Ishikawa (cell line): ENCODE results near the gene PCNX4.
A peak's percentile ranks its signal among the peaks of the same experiment; 100 is the strongest.

Source experiments
- CEBPB ChIP-seq: IDR thresholded peaks from 2 replicates; pipeline ENCODE4 v1.6.1; 2012
- CREB1 ChIP-seq: IDR thresholded peaks from 2 replicates; pipeline ENCODE4 v1.6.1; 2012; ENCODE audit warnings: low read depth
- EGR1 ChIP-seq: IDR thresholded peaks from 2 replicates; pipeline ENCODE4 v1.6.1; 2012
- EP300 ChIP-seq: IDR thresholded peaks from 2 replicates; pipeline ENCODE4 v1.6.1; 2012; ENCODE audit warnings: borderline replicate concordance
- FOXM1 ChIP-seq: IDR thresholded peaks from 2 replicates; pipeline ENCODE4 v1.6.1; 2012; ENCODE audit warnings: low read depth, borderline replicate concordance
- MAX ChIP-seq: IDR thresholded peaks from 2 replicates; pipeline ENCODE4 v1.6.1; 2012
- NFIC ChIP-seq: IDR thresholded peaks from 2 replicates; pipeline ENCODE4 v1.6.1; 2012
- RAD21 ChIP-seq: IDR thresholded peaks from 2 replicates; pipeline ENCODE4 v1.6.1; 2012; ENCODE audit warnings: low read depth
- TAF1 ChIP-seq: IDR thresholded peaks from 2 replicates; pipeline ENCODE4 v1.6.1; 2012; ENCODE audit warnings: low read depth, mild to moderate bottlenecking
- TCF12 ChIP-seq: IDR thresholded peaks from 2 replicates; pipeline ENCODE4 v1.6.1; 2012; ENCODE audit warnings: low read depth
- TEAD4 ChIP-seq: IDR thresholded peaks from 2 replicates; pipeline ENCODE4 v1.6.1; 2012
- USF1 ChIP-seq: IDR thresholded peaks from 2 replicates; pipeline ENCODE4 v1.6.1; 2012
- YY1 ChIP-seq: IDR thresholded peaks from 2 replicates; pipeline ENCODE4 v1.6.1; 2012; ENCODE audit warnings: low read depth
- ZBTB7A ChIP-seq: IDR thresholded peaks from 2 replicates; pipeline ENCODE4 v1.6.1; 2012; ENCODE audit warnings: low read depth
- TF ChIP-seq, protein P1 (sequence below): IDR thresholded peaks from 2 replicates; pipeline ENCODE4 v1.6.1; 2012; ENCODE audit warnings: low read depth, mild to moderate bottlenecking

The PCNX4 gene

GRCh38 chr14:60164712-60165546, 73.2 kb downstream of the PCNX4 start, which contains the start of gene DHRS7:
Gene DHRS7, minus strand, starts transcription at chr14:60165398. Its CDS starts 89 bp downstream, at chr14:60165309.
- no peak for TF ChIP-seq CEBPB
- no peak for TF ChIP-seq TCF12
- no peak for TF ChIP-seq CREB1
- TF ChIP-seq YY1, result no peak; the same call in 1 of the 2 replicates
- TF ChIP-seq NFIC, result 0 out of 2 replicates have a peak, but pooled peaks have one; percentile 12
- peak; percentile 51; the same call in 1 of the 2 replicates for TF ChIP-seq TAF1
- TF ChIP-seq MAX, result peak; percentile 56

DNA sequence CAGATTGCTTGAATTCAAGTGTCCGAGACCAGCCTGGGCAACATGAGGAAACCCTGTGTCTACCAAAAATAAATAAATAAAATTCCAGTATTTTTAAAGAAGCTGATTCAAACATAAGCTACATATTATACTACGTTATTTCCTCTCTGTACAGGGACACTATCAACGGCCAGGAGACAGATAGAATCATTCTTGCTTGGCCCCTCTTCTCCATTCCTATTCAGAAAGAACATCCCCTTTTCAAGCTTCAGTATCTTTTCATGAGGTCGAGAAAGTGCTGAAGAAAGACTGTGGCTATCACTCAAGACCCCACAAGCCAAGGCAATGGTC, 73.8 kb downstream of the PCNX4 start:
- no peak for TF ChIP-seq EP300
- TF ChIP-seq EGR1, result no peak
- TF ChIP-seq RAD21, result no peak
- no peak for TF ChIP-seq NFIC
- TF ChIP-seq CEBPB, result no peak

- TF ChIP-seq USF1 (no peak), NFIC (no peak), FOXM1 (no peak), TAF1 (no peak), MAX (no peak), CEBPB (no peak), EP300 (no peak), TCF12 (no peak), RAD21 (no peak), EGR1 (no peak), YY1 (no peak), CREB1 (no peak), ZBTB7A (no peak), TEAD4 (no peak)
- TF ChIP-seq, protein P1, sequence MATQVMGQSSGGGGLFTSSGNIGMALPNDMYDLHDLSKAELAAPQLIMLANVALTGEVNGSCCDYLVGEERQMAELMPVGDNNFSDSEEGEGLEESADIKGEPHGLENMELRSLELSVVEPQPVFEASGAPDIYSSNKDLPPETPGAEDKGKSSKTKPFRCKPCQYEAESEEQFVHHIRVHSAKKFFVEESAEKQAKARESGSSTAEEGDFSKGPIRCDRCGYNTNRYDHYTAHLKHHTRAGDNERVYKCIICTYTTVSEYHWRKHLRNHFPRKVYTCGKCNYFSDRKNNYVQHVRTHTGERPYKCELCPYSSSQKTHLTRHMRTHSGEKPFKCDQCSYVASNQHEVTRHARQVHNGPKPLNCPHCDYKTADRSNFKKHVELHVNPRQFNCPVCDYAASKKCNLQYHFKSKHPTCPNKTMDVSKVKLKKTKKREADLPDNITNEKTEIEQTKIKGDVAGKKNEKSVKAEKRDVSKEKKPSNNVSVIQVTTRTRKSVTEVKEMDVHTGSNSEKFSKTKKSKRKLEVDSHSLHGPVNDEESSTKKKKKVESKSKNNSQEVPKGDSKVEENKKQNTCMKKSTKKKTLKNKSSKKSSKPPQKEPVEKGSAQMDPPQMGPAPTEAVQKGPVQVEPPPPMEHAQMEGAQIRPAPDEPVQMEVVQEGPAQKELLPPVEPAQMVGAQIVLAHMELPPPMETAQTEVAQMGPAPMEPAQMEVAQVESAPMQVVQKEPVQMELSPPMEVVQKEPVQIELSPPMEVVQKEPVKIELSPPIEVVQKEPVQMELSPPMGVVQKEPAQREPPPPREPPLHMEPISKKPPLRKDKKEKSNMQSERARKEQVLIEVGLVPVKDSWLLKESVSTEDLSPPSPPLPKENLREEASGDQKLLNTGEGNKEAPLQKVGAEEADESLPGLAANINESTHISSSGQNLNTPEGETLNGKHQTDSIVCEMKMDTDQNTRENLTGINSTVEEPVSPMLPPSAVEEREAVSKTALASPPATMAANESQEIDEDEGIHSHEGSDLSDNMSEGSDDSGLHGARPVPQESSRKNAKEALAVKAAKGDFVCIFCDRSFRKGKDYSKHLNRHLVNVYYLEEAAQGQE, result no peak
Observed at GRCh38 chr14:60166142-60166541, 74.4 kb downstream of the PCNX4 start.

GRCh38 chr14:60169722-60170121, 78.0 kb downstream of the PCNX4 start:
- TF ChIP-seq TAF1 (no peak), MAX (no peak), CREB1 (no peak), EP300 (no peak), TCF12 (no peak), EGR1 (no peak), NFIC (no peak)
- TF ChIP-seq, protein P1, result no peak

DNA sequence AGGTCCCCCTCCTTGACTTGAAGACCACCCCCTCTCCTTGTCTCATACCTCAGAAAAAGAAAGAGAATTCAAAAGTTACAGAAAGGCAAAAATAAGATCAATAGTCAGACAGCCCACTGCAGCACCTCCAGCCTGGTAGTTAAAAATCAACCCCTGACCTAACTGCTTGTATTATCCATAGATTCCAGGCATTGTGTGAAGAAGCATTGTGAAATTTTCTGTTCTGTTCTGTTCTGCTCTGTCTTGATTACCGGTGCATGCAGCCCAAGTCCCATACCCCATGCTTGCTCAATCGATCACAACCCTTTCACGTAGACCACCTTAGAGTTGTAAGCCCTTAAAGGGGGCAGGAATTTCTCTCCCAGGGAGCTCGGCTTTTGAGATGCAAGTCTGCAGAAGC, 79.2 kb downstream of the PCNX4 start:
- TF ChIP-seq NFIC (no peak), MAX (no peak), EGR1 (no peak), USF1 (no peak), CEBPB (no peak), TCF12 (no peak), FOXM1 (no peak), RAD21 (no peak), ZBTB7A (no peak), EP300 (no peak), CREB1 (no peak), TEAD4 (no peak), YY1 (no peak), TAF1 (no peak)
- TF ChIP-seq, protein P1, result no peak
